ENCODE data around the gene METTL4. TPM values are rescaled to one million over a fixed set of nuclear protein-coding genes. Genes with fewer than 3 reads are reported as not detected.

Gene METTL4
- total RNA-seq, 1 donor from 2014 or later = 9.0 TPM

DNA sequence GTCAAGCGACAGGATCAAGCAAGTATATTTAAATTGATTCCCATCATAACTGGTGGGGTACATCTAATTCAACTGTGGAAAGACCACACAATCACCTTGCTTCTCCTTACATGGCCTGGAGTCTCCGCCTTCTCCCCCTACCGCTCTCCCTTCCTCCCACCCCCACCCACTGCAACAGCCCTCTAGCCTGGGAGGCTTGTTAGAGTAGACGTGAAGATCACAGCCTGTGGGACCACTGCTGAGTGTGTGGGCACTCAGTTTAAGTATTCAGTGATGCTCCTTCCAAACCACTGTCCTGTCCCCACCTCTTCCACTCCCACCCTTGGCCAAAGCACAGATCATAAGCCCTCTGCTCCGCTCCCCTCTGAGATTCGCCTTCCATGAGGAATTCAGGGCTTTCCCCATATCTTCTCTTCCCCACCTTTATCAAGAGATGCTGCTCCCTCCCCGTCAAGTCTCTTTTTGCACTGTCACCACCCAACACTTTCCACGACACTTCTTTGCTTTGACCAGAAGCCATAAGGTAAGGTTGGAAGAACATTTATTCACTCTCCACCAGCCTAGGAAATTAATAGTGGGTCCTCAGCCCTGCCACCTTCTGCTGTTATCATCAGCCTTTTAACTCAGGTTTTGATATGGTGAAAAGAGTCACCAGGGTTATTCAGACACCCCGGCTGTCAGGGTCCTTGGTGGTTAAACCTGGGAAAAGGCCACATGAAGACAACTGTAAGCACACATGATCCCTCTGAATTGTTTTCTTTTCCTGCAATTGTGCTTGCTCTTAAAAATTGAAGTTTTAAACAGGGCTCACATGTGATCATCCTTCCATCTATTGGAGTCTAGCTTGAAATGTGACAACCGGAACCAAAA is 1.7 kb downstream of the METTL4 start:
- TF ChIP-seq, protein P1, sequence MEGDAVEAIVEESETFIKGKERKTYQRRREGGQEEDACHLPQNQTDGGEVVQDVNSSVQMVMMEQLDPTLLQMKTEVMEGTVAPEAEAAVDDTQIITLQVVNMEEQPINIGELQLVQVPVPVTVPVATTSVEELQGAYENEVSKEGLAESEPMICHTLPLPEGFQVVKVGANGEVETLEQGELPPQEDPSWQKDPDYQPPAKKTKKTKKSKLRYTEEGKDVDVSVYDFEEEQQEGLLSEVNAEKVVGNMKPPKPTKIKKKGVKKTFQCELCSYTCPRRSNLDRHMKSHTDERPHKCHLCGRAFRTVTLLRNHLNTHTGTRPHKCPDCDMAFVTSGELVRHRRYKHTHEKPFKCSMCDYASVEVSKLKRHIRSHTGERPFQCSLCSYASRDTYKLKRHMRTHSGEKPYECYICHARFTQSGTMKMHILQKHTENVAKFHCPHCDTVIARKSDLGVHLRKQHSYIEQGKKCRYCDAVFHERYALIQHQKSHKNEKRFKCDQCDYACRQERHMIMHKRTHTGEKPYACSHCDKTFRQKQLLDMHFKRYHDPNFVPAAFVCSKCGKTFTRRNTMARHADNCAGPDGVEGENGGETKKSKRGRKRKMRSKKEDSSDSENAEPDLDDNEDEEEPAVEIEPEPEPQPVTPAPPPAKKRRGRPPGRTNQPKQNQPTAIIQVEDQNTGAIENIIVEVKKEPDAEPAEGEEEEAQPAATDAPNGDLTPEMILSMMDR (IDR thresholded peaks at IDR 0.05; ENCODE audit: insufficient read depth, low read depth, low read length) = no peak
- no peak for TF ChIP-seq EZH2 (IDR thresholded peaks at IDR 0.05; ENCODE audit: insufficient read depth, low read length)
- Histone ChIP-seq H4K20me1 (ENCODE audit: insufficient read depth, low read length) (no peaks in the 10 kb centered on the region), H3K4me2 (ENCODE audit: low read length) (peak overlapping the region; percentile 96), H3K27ac (ENCODE audit: low read depth, low read length) (no peak overlapping the region), H2AFZ (ENCODE audit: low read depth, low read length) (no peak overlapping the region), H3K4me3 (ENCODE audit: insufficient read depth, low read depth, low read length) (peak overlapping the region; percentile 99), H3K36me3 (ENCODE audit: insufficient read depth, low read length) (no peaks in the 10 kb centered on the region), H3K9ac (ENCODE audit: low read length) (peak overlapping the region; percentile 98), H3K79me2 (ENCODE audit: insufficient read depth, low read length) (peaks cover 64% of the 10 kb centered on the region), H3K4me1 (ENCODE audit: insufficient read depth, low read length) (peaks cover 15% of the 10 kb centered on the region), H3K27me3 (ENCODE audit: insufficient read depth, low read length) (no peaks in the 10 kb centered on the region), H3K9me3 (ENCODE audit: insufficient read depth, low read depth, low read length) (no peaks in the 10 kb centered on the region)
- DNase-seq (ENCODE audit: low read depth) = no peak
- Mint-ChIP-seq H3K9me3 (ENCODE audit: unreplicated experiment) (no peaks in the 10 kb centered on the region), H3K4me3 (ENCODE audit: unreplicated experiment) (peak overlapping the region; percentile 100), H3K36me3 (ENCODE audit: low read depth, unreplicated experiment) (peaks cover 4% of the 10 kb centered on the region), H3K4me1 (ENCODE audit: low read depth, unreplicated experiment) (peaks cover 12% of the 10 kb centered on the region), H3K27ac (ENCODE audit: unreplicated experiment) (no peak overlapping the region), H3K27me3 (ENCODE audit: low read depth, unreplicated experiment) (no peaks in the 10 kb centered on the region)
- no peak for FAIRE-seq

DNA sequence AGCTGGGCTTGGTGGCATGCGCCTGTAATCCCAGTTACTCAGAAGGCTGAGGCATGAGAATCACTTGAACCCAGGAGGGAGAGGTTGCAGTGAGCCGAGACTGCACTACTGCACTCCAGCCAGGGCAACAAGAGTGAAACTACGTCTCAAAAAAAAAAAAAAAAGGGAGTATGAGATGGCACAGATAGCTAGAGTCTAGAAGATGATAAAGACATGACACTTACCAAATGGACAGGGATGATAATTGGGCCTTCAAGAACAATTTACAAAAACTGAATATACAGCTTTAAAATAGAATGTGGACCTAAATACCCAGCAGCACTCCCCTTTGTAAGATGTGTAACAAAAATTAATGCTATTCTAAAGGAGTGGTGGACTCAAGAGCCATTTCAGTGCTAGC is 2.7 kb downstream of the METTL4 start:
- H3K79me2 ChIP-seq (ENCODE audit: insufficient read depth, low read length) = peaks cover 54% of the 10 kb centered on the region
- no peak overlapping the region for H3K27ac Mint-ChIP-seq (ENCODE audit: unreplicated experiment)

More for the DNA sequence above, 2.7 kb downstream of the METTL4 start:
- peaks cover 12% of the 10 kb centered on the region for H3K4me1 Mint-ChIP-seq (ENCODE audit: low read depth, unreplicated experiment)
- H3K9ac ChIP-seq (ENCODE audit: low read length) = no peak overlapping the region
- H3K36me3 Mint-ChIP-seq (ENCODE audit: low read depth, unreplicated experiment) = peaks cover 4% of the 10 kb centered on the region
- H3K27me3 Mint-ChIP-seq (ENCODE audit: low read depth, unreplicated experiment) = no peaks in the 10 kb centered on the region
- H3K4me1 ChIP-seq (ENCODE audit: insufficient read depth, low read length) = peaks cover 11% of the 10 kb centered on the region
- TF ChIP-seq EZH2 (IDR thresholded peaks at IDR 0.05; ENCODE audit: insufficient read depth, low read length) = no peak
- TF ChIP-seq, protein P1 (IDR thresholded peaks at IDR 0.05; ENCODE audit: insufficient read depth, low read depth, low read length) = no peak
- no peaks in the 10 kb centered on the region for H3K36me3 ChIP-seq (ENCODE audit: insufficient read depth, low read length)
- FAIRE-seq (no peak), DNase-seq (ENCODE audit: low read depth) (no peak)
- H3K27ac ChIP-seq (ENCODE audit: low read depth, low read length) = no peak overlapping the region
- no peaks in the 10 kb centered on the region for H3K9me3 ChIP-seq (ENCODE audit: insufficient read depth, low read depth, low read length)
- no peak overlapping the region for H3K4me3 ChIP-seq (ENCODE audit: insufficient read depth, low read depth, low read length)
- H4K20me1 ChIP-seq (ENCODE audit: insufficient read depth, low read length) = no peaks in the 10 kb centered on the region
- H3K27me3 ChIP-seq (ENCODE audit: insufficient read depth, low read length) = no peaks in the 10 kb centered on the region
- no peak overlapping the region for H3K4me3 Mint-ChIP-seq (ENCODE audit: unreplicated experiment)
- no peaks in the 10 kb centered on the region for H3K9me3 Mint-ChIP-seq (ENCODE audit: unreplicated experiment)
- H3K4me2 ChIP-seq (ENCODE audit: low read length) = no peak overlapping the region
- no peak overlapping the region for H2AFZ ChIP-seq (ENCODE audit: low read depth, low read length)

All from astrocyte (in vitro differentiated cells and primary cell).